ENCODE measurements around the gene AFM. TPM values are rescaled to one million over a fixed set of nuclear protein-coding genes. Genes with fewer than 3 reads are reported as not detected.
"Not testable (repeated sequence)": the region's sequence is repeated elsewhere in the genome, so short reads cannot be mapped to it uniquely, and the experiment has no call there.

Gene AFM
- polyA plus RNA-seq, 1 donor from 2014 or later, result not detected

DNA sequence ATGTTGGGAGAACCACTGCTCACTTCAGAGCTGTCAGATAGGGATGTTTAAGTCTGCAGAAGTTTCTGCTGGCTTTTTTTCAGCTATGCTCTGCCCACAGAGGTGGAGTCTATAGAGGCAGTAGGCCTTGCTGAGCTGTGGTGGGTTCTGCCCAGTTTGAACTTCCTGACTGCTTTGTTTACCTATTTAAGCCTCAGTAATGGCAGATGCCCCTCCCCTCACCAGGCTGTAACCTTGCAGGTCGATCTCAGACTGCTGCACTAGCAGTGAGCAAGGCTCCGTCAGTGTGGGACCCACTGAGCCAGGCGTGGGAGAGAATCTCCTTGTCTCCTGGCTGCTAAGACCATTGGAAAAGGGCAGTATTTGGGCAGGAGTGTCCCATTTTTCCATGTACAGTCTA is 36.8 kb downstream of the AFM start:
- Mint-ChIP-seq H3K4me3 (no peak overlapping the region), H3K27me3 (peaks cover 7% of the 10 kb centered on the region), H3K9me3 (peaks cover 0 to 3% (median 0%) of the 10 kb centered on the region in 3 donors), H3K4me1 (peaks cover 0 to 6% (median 0%) of the 10 kb centered on the region in 3 donors), H3K27ac (no peak overlapping the region), H3K36me3 (no peaks in the 10 kb centered on the region)

DNA sequence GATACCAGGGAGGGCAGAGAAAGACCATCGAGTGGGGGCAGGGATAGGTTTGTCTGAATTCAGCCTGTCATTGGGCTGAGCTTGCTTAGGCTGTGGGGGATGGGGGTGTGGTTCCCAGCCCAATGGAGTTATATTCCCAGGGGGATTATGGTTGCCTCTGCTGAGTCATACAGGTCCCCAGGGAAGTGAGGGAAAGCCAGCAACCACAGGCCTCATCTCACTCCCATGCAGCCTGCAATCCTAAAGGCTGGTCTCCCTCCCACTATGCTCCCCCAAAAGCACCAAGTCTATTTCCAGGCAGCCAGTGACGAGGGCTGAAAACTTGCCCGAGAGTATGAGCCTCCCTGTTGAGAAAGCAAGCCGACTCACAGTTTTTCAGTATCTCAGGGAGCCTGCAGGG is 39.3 kb downstream of the AFM start:
- Mint-ChIP-seq H3K4me3 (no peak overlapping the region), H3K36me3 (no peaks in the 10 kb centered on the region), H3K27me3 (peaks cover 7% of the 10 kb centered on the region), H3K4me1 (peaks cover 0 to 6% (median 0%) of the 10 kb centered on the region in 3 donors), H3K9me3 (no peaks in the 10 kb centered on the region), H3K27ac (no peak overlapping the region)

DNA sequence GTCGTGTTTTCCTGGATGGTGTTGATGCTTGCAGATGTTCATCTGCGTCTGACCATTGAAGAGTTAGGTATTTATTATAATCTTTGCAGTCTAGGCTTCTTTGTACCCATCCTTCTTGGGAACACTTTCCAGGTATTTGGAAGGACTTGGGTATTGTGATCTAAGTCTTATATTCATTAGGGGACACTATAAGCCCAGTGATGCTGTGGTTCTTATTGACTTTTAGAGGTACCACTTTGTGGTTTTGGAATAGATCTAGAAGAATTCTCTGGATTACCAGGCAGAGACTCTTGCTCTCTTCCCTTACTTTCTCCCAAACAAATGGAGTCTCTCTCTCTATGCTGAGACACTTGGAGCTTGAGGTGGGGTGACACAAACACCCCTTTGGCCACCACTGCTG is 41.6 kb downstream of the AFM start:
- peaks cover 0 to 6% (median 0%) of the 10 kb centered on the region in 3 donors for H3K4me1 Mint-ChIP-seq
- no peak overlapping the region for H3K27ac Mint-ChIP-seq
- peaks cover 8% of the 10 kb centered on the region for H3K27me3 Mint-ChIP-seq
- H3K36me3 Mint-ChIP-seq, result no peaks in the 10 kb centered on the region
- H3K4me3 Mint-ChIP-seq, result no peak overlapping the region
- no peaks in the 10 kb centered on the region for H3K9me3 Mint-ChIP-seq

DNA sequence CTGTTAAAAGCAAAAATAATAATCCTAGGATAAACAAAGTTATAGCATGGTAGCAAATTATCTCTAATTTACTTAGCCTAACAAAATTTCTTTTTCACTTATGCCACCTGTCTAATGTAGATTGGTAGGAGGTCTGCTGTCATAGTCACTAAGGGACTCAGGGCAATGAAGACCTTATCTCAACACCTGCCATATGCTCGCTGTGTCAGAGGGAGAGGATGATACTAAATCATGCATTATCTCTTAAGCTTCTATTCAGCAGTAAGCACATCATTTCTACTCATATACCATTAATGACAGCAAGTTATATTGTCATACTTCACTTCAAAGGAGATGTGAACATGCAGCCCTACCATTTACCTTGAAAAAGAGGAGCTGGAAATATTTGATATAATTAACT is 44.1 kb downstream of the AFM start:
- H3K9me3 Mint-ChIP-seq, result no peaks in the 10 kb centered on the region
- H3K27ac Mint-ChIP-seq, result no peak overlapping the region
- no peaks in the 10 kb centered on the region for H3K36me3 Mint-ChIP-seq
- H3K27me3 Mint-ChIP-seq, result peaks cover 7% of the 10 kb centered on the region
- peaks cover 0 to 6% (median 0%) of the 10 kb centered on the region in 3 donors for H3K4me1 Mint-ChIP-seq
- no peak overlapping the region for H3K4me3 Mint-ChIP-seq

DNA sequence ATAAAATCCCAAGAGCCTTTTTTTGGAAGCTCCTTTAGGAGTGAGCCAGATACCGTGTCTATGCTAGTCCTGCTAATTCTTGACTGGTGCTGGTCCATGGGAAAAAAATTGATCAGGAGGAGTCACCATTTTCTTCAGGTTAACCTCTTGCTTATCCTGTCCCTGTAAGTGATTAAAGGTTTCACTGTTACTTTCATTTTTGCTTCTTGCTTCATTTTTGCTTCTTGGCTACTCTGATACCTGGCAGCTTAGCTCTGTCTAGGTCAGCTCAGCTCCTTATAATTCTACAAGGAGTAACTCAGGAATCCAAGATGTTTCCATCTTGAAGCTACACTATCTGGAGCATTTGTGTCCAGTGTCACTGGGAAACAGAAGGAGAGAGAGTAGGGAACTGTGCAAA is 45.7 kb downstream of the AFM start:
- Mint-ChIP-seq H3K4me3 (no peak overlapping the region), H3K27me3 (peaks cover 1% of the 10 kb centered on the region), H3K27ac (no peak overlapping the region), H3K4me1 (no peaks in the 10 kb centered on the region), H3K9me3 (no peaks in the 10 kb centered on the region), H3K36me3 (no peaks in the 10 kb centered on the region)

DNA sequence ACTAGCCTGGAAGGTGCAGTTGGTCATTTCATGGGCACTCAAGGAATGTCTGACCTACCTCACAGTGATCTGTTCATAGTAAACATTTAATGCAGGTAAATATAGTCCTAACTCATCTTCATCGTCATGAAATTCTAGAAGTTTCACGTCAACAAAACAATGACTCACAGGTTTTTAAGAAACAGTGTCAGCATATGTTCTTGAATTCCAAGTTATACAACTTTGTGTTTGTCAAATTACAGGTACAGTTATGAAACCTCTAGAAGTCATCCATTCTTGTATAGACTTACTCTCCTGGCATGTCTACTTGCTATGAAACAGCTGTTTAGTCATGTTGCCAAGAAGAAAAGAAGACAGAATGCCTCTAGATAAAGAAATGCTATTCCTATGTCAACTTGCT is 46.6 kb downstream of the AFM start:
- Mint-ChIP-seq H3K27me3 (peaks cover 1% of the 10 kb centered on the region), H3K36me3 (no peaks in the 10 kb centered on the region), H3K9me3 (no peaks in the 10 kb centered on the region), H3K4me3 (no peak overlapping the region), H3K27ac (no peak overlapping the region), H3K4me1 (no peaks in the 10 kb centered on the region)

DNA sequence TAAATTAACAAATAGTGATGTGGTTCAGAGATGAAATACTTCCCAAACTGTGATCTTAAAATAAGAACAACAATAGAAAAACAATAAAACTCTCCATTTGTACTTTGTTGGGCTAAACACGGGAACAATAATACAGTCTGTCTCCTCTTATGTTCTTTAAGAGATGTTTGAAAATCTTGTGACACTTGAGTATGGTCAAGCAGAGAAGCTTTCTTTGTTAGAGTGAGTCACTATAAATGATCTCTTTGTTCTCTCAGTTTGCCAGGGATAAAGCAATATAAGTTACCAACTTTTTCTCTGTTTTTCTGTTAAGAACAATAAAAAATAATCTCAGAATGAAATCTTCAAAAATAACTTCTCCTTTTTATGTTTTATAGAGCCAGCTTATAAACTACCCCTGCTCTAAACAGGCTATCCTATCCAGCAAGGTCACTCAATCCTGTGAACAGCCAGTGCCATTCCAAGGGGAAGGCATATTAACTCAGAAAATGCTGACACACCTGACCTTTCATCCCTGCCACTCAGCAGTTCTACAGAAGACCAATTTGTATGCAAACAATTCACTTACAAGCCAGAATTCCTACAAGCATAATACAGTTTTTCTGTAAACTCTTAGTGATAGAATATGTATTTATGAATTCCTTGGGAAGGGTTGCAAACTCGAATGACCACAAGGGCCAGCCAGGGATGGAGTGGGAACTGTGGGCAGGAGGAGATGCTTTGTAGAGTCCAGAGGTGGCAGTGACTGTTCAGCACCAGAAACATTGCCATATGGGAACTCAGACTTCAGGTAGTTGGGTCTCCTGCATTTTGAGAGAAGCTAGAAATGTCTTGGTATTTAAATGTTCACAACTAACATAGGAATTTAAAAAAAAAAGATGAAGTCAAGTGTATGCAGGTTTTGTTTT is 52.2 kb downstream of the AFM start:
- no peaks in the 10 kb centered on the region for H3K9me3 Mint-ChIP-seq
- H3K27me3 Mint-ChIP-seq, result no peaks in the 10 kb centered on the region
- no peaks in the 10 kb centered on the region for H3K36me3 Mint-ChIP-seq
- no peak overlapping the region for H3K27ac Mint-ChIP-seq
- H3K4me3 Mint-ChIP-seq, result no peak overlapping the region
- peaks cover 0 to 2% (median 0%) of the 10 kb centered on the region in 3 donors for H3K4me1 Mint-ChIP-seq

DNA sequence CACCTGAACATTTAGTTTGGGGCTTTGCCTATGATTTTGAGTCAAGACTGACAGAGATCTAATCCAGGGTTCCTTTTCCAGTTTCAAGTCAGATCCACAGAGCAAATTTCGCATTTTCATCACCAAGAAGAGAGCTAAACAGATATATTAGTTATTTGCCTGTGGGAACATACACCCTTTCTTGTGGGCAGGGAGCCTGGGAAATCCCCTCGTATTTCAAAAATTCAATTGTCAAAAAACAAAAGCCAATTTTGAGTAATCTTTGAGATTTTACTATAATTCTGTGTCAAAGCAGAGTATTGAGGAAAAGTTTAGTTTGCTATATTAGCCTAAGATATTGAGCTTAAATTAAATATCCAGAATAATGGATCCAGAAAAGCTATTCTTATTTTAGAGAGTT is 56.6 kb downstream of the AFM start:
- H3K27me3 Mint-ChIP-seq, result peaks cover 3% of the 10 kb centered on the region
- no peak overlapping the region for H3K4me3 Mint-ChIP-seq
- peaks cover 0 to 2% (median 0%) of the 10 kb centered on the region in 3 donors for H3K4me1 Mint-ChIP-seq

DNA sequence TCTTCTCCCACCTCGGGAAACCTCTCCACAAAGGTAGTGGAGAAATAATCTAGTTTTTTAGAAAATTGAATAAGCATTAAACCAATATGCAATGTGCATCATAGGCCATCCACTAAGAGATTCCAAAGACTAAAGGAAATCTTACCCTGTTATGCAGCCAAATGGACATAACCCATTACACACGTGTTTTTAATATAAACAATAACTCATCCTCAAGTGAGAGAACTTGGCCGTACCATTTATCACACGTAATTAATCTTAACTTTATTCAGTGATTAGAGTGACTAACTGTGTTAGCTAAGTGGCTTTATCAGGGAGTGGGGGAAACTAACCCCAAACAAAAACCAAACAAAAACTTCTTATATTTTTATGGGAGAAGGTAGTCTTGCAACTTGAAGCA is 57.8 kb downstream of the AFM start:
- Mint-ChIP-seq H3K36me3 (no peaks in the 10 kb centered on the region), H3K27ac (no peak overlapping the region), H3K9me3 (no peaks in the 10 kb centered on the region), H3K4me3 (no peak overlapping the region), H3K4me1 (peaks cover 0 to 2% (median 0%) of the 10 kb centered on the region in 3 donors), H3K27me3 (peaks cover 3% of the 10 kb centered on the region)

More for the DNA sequence above, 56.6 kb downstream of the AFM start:
- Mint-ChIP-seq H3K36me3 (no peaks in the 10 kb centered on the region), H3K27ac (no peak overlapping the region), H3K9me3 (no peaks in the 10 kb centered on the region)

DNA sequence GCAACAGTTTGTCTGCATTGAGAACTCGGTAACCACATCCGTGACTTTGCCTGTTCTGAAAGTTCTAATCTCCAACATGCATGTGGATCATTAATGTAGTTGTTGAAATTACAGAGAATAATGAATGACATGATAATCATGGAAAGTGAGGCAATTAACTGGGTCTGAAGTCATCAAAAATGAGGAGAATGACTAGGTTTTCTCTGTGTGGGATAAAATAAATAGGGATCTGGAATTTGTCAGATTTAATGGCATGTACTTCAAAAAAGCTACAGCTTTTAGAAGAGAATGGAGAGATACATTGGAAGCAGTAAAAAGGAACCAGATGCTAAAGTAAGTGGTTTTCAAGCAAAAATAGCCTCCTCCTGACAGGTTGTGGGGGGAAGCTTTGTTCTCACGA is 59.3 kb downstream of the AFM start:
- Mint-ChIP-seq H3K27me3 (peaks cover 5% of the 10 kb centered on the region), H3K36me3 (no peaks in the 10 kb centered on the region), H3K4me1 (peaks cover 0 to 2% (median 0%) of the 10 kb centered on the region in 3 donors), H3K4me3 (no peak overlapping the region), H3K27ac (no peak overlapping the region), H3K9me3 (no peaks in the 10 kb centered on the region)

DNA sequence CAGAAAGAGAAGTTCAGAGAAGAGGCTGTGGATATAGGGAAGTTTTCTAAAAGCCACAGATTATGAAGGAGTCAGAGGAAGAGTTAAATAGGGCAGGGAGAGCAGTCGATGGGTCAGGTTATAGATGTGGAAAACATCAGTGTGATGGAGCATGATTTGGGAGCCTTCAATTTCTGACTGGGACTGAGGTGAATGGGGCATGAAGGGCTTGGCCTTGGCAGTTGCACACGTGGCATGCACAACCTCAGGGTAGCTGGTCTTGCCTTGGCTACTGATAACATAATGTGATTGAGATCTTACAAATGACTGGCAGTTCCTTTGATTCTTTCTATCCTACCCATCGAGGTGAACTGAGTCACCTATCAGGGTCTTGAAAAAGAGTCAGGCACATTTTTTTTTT is 59.7 kb downstream of the AFM start:
- H3K27ac Mint-ChIP-seq, result no peak overlapping the region
- H3K36me3 Mint-ChIP-seq, result no peaks in the 10 kb centered on the region
- no peaks in the 10 kb centered on the region for H3K4me1 Mint-ChIP-seq
- no peak overlapping the region for H3K4me3 Mint-ChIP-seq
- H3K27me3 Mint-ChIP-seq, result peaks cover 5% of the 10 kb centered on the region
- no peaks in the 10 kb centered on the region for H3K9me3 Mint-ChIP-seq

DNA sequence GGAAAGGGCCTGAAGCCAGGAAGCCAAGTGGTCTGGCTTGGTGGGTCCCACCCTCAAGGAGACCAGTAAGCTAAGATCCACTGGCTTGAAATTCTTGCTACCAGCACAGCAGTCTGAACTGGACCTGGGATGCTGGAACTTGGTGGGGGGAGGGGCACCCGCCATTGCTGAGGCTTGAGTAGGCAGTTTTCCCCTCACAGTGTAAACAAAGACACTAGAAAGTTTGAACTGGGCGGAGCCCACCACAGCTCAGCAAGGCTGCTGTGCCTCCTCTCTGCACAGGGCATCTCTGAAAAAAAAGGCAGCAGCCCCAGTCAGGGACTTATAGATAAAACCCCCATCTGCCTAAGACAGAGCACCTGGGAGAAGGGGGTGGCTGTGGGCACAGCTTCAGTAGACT is 63.1 kb downstream of the AFM start:
- Mint-ChIP-seq H3K4me3 (no peak overlapping the region), H3K4me1 (no peaks in the 10 kb centered on the region), H3K9me3 (no peaks in the 10 kb centered on the region), H3K27ac (no peak overlapping the region), H3K36me3 (no peaks in the 10 kb centered on the region), H3K27me3 (peaks cover 2% of the 10 kb centered on the region)

DNA sequence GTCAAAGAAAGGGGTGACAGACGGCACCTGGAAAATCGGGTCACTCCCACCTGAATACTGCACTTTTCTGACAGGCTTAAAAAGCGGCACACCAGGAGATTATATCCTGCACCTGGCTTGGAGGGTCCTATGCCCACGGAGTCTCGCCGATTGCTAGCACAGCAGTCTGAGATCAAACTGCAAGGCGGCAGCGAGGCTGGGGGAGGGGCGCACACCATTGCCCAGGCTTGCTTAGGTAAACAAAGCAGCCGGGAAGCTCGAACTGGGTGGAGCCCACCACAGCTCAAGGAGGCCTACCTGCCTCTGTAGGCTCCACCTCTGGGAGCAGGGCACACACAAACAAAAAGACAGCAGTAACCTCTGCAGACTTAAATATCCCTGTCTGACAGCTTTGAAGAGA is 69.3 kb downstream of the AFM start:
- H3K27me3 Mint-ChIP-seq, H3K36me3 Mint-ChIP-seq, H3K4me1 Mint-ChIP-seq: not testable (repeated sequence)

More for the DNA sequence above, 69.3 kb downstream of the AFM start:
- not testable (repeated sequence) for H3K27ac Mint-ChIP-seq, H3K9me3 Mint-ChIP-seq, H3K4me3 Mint-ChIP-seq
